Measurements from ENCODE around the gene TIMP2.
"Not testable (repeated sequence)": the region's sequence is repeated elsewhere in the genome, so short reads cannot be mapped to it uniquely, and the experiment has no call there.

TIMP2 gene

DNA sequence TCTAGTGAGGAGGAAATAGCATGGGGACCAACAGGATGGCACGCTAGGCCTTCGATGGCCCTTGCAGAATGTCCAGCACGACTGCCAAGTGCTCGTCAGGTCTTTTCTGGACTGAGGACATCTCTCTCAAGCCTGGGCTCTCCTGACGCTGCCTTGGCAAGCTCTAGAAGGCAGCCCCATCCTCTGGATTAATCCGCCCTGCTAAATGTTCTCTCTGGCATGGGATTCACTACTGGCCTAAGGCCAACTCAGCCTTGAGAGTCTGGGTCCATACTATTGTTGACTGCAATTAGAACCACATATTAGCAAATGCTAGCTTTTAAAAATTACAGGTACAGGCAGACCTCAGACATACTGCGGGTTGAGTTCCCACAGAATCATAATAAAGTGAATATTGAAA, 19.6 kb downstream of the TIMP2 start:
- no peak for DNase-seq (ENCODE audit: low spot score)

DNA sequence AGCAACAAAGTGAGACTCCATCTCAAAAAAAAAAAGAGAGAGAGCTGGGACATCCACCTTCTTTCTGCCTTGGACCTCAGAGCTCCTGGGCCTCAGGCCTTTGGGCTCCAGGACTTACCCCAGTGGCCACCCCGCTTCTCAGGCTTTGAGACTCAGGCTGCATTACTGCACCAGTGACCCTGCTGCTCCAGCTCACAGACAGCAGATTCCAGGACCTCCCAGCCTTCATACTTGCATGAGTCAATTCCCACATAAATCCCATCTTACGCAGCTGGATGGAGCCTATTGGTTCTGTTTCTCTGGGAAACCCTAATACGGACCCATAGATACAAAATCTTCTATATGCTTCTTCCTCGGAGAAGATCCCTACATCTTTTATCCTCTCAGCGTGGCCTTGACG, 20.1 kb downstream of the TIMP2 start:
- DNase-seq (ENCODE audit: low spot score), result no peak

DNA sequence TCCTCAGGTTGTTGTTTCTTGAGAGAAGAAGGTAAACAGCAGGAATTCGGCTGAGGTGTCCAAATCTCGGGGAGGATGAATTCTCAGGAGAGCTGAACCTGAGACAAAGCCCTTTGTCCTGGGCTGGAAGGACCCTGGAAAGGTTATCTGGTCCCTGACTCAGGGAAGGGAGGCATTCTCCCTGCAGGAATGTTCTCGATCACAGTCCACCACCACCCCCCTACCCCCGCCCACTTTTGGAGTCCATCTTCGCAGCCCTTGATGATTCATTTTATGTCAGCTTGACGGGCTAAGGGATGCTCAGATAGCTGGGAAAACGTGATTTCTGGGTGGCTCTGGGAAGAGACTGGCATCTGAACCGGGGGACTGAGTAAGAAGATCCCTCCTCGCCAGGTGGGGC, 20.8 kb downstream of the TIMP2 start:
- no peak for DNase-seq (ENCODE audit: low spot score)

DNA sequence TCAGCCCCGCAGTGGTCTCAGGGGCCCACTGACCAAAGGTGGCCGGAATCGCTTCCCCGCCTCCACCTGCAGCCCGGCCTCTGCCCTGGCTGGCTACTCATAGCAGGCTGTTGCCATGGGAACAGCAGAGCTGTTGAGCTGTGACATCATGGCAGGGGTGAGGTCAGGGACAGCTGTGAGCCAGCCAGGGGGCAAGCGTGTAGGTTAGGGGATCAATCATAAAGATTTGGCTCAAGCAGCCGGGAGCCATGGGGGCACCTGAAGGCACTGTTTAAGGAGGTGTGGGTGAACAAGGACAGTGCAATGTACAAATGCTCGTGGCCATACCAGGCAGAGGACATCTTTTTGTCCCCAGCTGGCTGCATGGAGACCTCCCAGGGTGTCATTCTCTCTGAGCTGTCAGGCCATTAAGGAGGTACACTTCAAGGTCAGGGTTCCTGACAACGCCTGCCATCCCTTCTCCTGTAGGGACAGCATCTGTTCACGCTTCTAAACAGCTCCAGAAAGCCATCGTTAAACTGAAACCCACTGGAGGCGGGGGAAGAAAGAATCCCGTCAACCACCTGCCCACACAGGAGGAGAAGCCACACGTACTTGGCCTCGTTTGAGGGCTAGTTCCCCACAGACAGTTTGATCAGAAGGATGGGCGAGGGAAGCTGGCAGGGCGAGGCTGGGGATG, 21.9 kb downstream of the TIMP2 start, which contains the start of gene CEP295NL:
Gene CEP295NL, minus strand, starts transcription at position 101 of the 679 bp plus-strand sequence. CDS start 1,373 bp downstream, outside the sequence.
- no peak for DNase-seq (ENCODE audit: low spot score)

DNA sequence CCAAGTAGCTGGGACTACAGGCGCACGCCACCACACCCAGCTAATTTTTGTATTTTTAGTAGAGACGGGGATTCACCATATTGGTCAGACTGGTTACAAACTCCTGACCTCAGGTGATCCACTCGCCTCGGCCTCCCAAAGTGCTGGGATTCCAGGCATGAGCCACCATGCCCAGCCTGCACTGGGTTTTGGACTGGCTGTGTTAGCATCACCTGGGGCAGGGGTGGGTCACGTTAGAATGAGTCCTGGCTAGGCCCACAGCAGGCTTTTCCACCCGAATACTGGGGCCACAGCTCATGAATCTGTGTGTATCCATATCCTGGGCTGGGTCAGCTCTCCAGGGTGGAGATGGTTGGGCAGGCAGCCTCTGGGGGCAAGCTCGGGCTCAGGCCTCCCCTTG, 23.0 kb downstream of the TIMP2 start:
- DNase-seq (ENCODE audit: low spot score), result not testable (repeated sequence)

DNA sequence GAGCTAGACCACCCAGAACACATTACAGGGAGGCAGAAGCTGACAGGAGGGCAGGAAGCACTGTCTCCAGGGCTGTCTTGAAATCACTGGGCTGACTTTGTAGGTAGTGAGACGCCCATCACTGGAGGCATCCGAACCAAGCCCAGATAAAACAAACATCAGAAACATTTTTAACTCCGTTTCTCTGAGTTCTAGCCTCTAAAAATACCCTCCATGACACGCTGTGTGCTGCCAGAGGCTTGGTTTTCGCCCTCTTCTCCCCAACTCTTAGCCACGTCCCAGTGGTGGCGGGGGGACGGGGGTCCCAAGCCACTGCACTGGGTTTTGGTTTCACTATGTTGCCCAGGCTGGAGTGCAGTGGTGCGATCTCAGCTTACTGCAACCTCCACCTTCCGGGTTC, 23.4 kb downstream of the TIMP2 start:
- DNase-seq (ENCODE audit: low spot score), result no peak

DNA sequence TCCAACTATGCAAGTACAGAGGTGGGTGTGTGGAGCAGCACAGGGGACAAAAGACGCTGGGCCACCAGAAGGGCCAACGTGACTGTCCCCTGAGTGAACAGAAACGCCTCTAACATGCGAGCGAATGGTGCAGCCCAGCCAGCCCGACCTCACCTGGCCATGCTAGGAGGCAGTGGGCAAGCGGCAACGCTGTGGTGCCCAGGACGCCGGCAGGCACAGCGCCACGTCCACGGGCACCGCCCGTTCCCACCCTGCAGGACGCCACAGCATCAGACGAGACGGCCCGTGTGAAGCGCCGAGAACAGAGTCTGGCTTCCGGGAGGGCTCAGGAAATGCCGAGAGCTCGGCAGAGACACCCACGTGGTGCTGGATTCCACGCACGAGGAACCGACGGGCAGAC, 24.4 kb downstream of the TIMP2 start:
- no peak for DNase-seq (ENCODE audit: low spot score)

DNA sequence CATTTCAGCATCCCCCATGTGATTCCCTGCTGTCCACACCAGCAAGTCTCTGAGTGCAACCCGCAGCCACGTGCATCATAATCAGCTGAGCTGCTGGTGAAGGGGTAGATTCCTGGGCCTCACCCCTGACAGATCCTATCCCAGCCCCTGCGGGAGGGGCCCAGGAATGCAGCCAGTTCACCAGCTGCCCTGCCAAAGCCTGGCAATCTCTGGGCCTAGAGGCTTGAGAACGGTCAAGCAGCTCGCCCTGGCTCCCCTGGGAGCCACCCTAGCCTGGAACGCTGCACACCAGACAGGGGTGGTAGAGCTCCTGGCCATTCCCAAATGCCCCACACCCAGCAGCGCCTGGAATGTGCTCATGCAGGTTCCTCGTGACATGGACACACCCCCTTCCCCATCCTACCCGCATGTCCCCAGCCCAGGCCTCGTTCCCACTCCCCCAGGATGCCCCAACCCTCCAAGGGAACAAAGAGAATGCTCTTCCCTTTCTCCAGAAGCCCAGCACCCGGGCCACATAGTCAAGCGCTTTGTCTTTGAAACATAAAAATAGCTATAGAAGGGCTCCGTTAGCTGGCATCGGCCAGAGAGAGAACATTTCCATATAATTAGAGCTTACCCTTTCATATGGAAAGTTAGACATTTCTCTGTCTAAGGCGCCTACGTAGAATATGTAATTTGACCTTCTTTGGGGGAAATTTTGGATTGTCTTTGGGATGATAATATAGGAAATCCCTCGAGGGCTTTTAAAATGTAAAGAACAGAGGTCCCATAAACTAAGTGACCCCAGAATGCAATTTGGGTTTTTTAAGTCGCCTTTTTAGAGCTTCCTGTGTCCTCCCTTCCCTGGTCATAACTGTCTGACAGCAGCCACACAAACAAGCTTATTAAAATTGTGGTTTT, 25.6 kb downstream of the TIMP2 start:
- DNase-seq (ENCODE audit: low spot score), result no peak

DNA sequence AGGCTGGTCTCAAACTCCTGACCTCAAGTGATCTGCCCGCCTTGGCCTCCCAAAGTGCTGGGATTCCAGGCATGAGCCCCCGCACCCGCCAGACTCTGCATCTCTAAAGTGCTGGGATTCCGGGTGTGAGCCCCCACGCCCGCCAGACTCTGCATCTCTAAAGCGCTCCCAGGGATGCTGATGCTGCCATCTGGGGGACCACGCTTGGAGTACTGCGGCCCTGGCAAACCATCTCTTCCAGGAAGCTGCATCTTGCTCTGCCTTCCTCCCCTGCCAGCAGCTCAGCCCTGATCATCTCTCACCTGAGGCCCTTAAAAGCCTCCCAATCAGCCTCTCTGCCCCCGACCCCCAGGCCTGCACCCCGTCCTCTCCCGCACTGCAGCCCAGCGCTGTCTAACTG, 26.2 kb downstream of the TIMP2 start:
- DNase-seq (ENCODE audit: low spot score), result no peak

DNA sequence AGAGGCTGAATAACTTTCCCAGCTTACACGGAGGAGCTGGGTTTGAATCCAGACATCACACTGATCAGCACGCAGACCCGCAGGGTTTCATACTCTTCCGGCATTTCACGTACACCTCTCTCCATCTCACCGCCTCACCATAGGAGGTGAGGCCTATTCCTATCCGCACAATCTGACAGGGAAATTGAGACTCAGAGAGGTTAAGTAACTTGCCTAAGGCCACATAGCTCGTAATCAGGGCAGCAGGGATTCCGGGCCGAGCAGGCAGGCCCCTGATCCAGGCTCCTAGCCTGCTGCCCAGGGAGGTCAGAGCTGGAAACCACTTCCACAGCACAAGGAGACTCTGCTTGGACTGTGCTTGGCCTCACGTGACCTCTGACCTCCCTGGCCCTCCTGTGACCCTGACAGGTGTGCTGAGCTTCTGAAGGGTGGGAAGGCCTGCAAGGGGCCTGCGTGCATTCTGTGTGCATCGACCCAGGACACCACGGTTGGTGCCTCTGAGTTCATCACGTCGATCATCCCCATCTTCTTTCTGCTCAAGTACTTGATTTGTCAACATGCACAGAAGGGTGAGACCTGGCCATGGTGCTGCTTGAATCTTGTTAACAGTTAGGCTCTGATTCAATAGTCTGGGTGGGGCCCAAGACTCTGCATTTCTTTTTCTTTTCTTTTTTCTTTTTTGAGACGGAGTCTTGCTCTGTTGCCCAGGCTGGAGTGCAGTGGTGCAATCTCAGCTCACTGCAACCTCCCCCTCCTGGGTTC, 26.9 kb downstream of the TIMP2 start:
- DNase-seq (ENCODE audit: low spot score), result no peak

DNA sequence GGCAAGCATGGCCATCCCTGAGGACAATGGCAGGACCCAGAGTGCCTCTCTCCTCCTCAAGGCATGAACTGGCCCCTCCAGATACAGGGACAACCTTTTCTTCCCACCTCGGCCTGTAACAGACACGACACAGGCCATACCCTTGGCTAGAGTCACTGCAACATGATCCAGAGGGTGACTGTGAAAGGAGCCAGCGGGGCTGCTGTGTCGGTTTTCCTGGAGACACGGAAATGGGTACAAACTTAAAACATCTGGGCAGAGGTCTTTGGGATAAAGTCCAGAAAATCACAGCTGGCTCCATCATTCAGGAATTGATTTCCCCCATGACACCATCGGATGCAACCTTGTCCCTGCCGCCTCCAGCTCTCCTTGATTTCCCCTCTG, 27.5 kb downstream of the TIMP2 start:
- DNase-seq (ENCODE audit: low spot score), result no peak

DNA sequence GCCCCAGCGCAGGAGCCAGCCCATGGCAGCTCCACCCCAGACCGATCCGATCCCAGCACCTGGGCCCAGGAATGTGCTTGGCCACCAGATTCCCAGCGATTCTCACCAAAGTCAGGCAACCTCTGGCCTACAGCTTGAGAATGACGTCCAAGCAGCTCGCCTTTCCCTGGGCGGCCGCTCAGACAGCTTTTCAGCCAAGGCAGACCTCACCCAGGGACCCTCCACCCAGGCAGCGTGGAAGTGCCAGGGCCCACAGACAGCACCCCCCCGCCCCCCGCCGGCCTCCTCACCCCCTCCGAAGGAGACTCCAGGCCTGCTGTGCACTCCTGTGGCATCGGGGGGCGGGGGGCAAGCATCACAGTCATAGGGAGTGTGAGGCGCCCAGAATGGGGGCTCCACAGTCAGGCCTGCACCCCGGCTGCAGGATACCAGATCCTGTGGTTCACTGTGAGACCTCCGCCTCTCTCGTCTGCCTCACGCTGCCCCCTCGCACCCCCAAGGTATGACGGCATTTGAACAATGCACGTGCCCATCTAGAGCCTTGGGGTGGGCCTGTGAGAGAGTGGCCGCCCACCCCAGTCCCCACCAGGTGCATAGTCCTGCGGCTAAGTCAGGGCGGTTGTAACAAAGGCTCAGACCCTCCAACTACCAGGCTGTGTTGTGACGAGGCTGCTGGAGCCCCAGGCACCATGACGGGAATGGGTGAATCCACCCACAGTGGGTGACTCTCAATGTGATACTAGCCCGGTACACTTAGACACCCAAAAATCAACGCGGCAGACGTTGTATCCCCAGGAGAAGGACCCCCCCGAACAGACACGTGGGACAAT, 28.1 kb downstream of the TIMP2 start:
- DNase-seq (ENCODE audit: low spot score), result no peak

DNA sequence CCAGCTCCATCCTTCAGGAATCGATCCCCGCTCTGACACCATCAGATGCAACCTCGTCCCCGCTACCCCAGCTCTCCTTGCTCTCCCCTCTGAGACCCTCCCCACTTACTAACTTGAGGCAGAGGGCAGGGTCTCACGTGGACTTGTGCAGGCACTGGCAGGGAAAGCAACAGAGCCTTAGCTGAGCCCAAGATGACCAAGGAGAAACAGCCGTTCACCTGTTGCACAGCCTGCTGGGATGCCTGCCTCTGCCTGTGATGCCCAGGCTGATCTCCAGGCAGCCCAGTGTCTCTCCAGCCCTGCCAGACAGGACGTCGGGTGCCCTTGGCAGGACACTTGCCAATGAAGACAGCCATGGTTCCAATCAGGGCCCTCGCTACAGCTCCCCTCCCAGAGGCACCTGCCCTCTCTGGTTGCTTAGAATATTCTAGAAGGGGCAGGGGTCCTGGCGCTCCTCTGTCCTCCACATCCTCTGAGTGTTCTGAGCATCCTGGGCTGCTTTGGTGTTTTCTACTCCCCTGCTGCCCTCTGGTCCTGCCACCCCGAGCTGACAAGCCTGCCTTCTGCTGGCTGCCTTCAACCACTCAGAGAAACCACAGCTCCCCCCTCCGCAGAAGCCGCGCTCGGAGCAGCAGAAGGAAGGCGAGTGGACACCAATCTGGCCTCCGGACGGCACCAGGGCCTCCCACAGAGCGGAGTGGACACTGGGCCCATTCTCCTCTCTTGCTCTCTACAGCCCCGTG, 28.9 kb downstream of the TIMP2 start:
- DNase-seq (ENCODE audit: low spot score), result no peak

DNA sequence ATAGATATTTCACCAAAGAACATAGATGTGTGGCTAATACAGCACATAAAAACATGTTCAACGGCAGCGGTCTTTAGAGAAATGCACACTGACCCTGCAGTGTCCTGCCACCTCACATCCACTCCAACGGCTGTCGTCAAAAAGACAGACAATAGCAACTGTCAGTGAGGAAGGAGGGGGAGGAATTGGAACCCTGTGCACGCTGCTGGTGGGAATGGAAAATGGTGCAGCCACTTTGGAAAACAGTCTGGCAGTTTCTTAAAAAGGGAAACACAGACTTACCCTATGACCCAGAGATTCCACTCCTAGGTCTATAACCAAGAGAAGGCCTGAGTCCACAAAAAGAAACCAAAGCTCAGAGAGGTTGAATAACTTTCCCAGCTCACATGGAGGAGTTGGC, 29.9 kb downstream of the TIMP2 start:
- no peak for DNase-seq (ENCODE audit: low spot score)

DNA sequence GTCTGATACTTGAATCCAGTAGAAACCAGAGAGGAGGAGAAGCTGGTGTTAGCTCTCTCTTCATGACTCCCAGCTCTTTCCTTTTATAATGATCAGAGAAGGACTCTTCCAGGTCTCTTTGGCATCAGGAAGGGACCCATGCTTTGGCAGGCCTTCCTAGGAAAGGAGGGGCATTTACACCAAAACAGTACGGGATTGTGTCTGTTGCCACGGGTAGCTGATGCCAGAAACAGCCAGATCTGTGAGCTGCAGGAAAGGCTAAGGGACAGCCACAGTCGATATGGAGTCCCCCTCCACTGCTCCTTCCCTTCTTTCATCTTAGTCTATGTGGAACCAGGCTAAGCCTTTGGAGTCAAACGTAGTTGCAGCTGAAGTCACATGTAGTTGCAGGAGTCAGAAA, 31.5 kb downstream of the TIMP2 start:
- no peak for DNase-seq (ENCODE audit: low spot score)

DNA sequence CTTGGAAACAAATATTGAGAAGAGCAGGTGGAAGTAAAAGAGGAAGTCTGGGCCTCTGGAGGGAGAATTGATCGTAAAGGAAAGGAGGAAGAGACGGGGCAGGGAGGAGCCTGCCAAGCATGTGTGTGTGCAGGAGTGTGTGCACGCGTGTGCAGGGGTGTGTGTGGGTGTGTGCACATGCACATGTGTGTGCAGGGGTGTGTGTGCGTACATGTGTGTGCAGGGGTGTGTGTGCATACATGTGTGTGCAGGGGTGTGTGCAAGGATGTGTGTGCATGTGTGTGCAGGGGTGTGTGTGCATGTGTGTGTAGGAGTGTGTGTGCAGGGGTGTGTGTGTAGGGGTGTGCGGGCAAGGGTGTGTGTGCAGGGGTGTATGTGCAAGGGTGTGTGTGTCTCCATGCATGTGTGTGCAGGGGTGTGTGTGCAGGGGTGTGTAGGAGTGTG, 32.2 kb downstream of the TIMP2 start:
- no peak for DNase-seq (ENCODE audit: low spot score)

DNA sequence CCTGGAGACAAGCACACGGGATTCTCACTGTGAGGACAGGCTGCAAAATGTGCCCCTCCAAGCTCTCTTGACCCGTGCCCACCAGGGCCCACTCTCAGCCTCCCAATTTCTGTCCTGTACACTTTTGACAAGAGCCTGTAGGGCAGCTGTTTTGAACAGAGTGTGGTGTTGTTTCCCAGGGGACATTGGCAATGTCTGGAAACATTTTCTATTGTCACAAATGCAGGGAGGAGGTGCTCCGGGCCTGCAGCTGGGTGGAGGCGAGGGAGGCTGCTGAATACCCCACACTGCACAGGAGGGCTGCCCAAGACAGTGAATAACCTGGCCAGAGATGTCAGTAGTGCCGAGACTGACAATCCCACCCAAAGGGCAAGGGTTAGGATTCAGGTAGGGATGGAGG, 32.7 kb downstream of the TIMP2 start:
- no peak for DNase-seq (ENCODE audit: low spot score)

DNA sequence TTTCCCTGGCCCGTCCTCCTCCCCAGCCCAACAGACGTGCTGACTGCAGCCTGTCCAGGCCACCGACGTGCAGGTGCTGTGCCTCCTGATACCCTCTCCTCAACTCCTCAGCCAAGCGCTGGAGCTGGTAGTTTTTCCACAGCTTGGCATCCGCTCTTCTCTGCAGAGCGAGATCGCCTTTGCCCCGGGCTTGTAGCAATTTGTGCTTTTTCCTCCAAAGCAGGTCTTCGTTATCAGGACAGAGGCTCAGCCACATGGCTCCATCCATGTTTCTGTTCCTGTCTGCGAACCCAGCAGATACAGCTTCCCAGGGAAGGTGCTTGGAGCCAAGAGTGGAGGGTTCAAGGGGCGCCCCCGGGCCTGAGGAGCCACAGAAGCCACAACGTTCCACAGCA, 33.1 kb downstream of the TIMP2 start:
- no peak for DNase-seq (ENCODE audit: low spot score)

DNA sequence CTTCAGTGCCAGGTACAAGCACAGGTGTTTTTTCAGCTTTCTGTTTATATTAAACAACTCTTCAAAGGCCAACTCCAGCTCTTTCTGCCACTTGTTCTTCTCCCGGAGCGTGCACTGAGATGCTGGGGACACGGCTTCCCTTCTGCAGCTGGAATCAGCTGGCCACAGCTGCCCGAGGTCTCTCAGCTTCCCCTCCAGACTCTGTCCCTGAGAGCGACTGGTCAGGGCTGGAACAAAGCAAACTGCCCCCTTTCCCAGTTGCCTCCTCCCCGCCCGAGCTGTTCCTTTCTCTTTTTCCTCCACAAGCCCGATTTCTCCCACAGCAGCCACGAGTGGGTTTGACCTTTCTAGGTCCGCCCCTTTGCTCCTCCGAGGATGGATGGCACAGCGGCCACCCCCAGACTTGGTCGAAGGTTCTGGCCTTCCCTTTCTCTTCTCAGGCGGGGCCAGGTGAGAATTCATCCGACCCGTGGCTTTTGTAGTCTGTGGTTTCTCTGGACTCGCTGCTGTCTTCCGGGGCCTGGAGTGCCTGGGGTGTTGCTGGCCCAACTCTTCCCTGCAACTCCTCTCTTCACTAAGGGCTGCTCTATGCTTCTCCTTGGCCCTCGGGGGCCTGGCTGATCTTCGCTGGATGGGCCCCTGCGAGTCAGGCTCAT, 33.7 kb downstream of the TIMP2 start:
- no peak for DNase-seq (ENCODE audit: low spot score)

DNA sequence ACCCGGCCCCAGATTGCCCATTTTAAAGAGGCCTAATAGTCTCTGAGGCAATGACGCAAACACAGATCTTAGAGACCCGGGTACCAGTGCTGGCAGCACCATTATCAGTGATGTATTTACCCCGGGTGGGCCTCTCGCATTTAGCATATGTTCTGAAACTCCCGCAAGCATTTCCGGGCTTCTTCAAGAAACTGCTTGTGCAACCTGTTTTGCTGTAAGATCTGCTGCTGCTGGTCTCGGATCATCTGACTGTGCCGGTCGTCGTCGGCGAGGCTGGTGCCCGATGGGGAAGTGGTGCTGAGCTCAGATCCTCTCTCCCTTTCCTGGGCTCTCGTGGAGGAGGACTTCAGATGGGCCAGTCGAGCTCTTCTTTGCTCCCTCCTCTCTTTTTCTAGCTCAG, 34.7 kb downstream of the TIMP2 start:
- no peak for DNase-seq (ENCODE audit: low spot score)

DNA sequence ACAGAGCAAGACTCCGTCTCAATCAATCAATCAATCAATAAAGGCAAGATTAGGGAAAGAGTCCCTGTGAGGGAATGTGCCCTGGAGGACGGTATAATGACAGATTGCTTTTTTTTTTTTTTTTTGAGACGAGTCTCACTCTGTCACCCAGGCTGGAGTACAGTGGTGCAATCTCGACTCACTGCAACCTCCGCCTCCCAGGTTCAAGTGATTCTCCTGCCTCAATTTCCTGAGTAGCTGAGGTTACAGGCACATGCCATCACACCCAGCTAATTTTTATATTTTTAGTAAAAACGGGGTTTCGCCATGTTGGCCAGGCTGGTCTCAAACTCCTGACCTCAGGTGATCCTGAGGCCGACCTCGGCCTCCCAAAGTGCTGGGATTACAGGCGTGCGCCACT, 35.1 kb downstream of the TIMP2 start:
- DNase-seq (ENCODE audit: low spot score), result not testable (repeated sequence)
